Neural progenitor cell (in vitro differentiated cells): ENCODE data around the gene LRP5.

ENCODE experiments used
- EZH2 ChIP-seq: fragments of 200-600 bp; sonication (generic); IDR thresholded peaks from 2 replicates; pipeline ENCODE4 v1.6.1; 2017; ENCODE audit warnings: antibody characterized with exemption, mild to moderate bottlenecking, moderate library complexity
- TF ChIP-seq, protein P1 (sequence below): fragments of 200-600 bp; sonication (generic); IDR thresholded peaks from 2 replicates; pipeline ENCODE4 v1.5.1; 2017; ENCODE audit warnings: antibody characterized with exemption, mild to moderate bottlenecking

DNA sequence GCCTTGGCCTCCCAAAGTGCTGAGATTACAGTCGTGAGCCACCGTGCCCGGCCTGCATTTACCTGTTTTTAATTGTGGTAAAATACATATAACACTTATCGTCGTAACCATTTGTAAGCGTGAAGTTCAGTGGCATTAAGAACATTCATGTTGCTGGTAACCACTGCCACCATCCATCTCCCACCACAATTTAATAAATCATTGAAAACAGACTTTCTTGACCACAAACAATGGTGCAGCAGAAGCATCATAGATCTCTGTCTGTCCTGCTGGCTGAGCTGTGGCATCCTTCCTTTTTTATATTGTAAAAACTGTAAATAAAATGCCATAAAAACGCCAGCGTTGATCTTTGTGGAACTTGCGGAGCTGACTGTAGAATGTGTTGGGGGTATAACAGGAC lies 24.3 kb downstream of the LRP5 start:
- TF ChIP-seq, protein P1, sequence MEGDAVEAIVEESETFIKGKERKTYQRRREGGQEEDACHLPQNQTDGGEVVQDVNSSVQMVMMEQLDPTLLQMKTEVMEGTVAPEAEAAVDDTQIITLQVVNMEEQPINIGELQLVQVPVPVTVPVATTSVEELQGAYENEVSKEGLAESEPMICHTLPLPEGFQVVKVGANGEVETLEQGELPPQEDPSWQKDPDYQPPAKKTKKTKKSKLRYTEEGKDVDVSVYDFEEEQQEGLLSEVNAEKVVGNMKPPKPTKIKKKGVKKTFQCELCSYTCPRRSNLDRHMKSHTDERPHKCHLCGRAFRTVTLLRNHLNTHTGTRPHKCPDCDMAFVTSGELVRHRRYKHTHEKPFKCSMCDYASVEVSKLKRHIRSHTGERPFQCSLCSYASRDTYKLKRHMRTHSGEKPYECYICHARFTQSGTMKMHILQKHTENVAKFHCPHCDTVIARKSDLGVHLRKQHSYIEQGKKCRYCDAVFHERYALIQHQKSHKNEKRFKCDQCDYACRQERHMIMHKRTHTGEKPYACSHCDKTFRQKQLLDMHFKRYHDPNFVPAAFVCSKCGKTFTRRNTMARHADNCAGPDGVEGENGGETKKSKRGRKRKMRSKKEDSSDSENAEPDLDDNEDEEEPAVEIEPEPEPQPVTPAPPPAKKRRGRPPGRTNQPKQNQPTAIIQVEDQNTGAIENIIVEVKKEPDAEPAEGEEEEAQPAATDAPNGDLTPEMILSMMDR, result no peak
- TF ChIP-seq EZH2, result no peak
